Body of pancreas (tissue), 4 donors: ENCODE results near the gene ATP8A2. TPM values are rescaled to one million over a fixed set of nuclear protein-coding genes. Genes with fewer than 3 reads are reported as not detected.

Source experiments
- ATAC-seq: fragments of 150-250 bp; one replicate; pipeline ENCODE4 v1.9.1; 2016
- DNase-seq, 4 donors: peaks; one replicate each; pipeline ENCODE4 v3.0.0-alpha.2; 2019
- H3K27ac ChIP-seq, 4 donors: fragments of 200-600 bp; sonication (generic); 1 replicate in 3 of 4; 2 replicates in 1 of 4; pipeline versions ENCODE4 v1.5.1 to v1.6.1; 2016 to 2019; ENCODE audit warnings: mild to moderate bottlenecking in 1 of 4, mixed read lengths in 1 of 4, moderate library complexity in 1 of 4
- H3K27me3 ChIP-seq, 2 donors: fragments of 200-600 bp; sonication (generic); one replicate each; pipeline ENCODE4 v1.6.0; 2016; ENCODE audit warnings: mild to moderate bottlenecking in 1 of 2
- H3K36me3 ChIP-seq, 2 donors: fragments of 200-600 bp; sonication (generic); replicated peaks in 1 of 2; 2 replicates each; pipeline ENCODE4 v1.5.1; 2016; ENCODE audit warnings: low read depth in 2 of 2; ENCODE audit not compliant: insufficient read depth in 1 of 2
- H3K4me1 ChIP-seq: fragments of 200-600 bp; sonication (generic); one replicate; pipeline ENCODE4 v1.6.0; 2016
- H3K4me3 ChIP-seq, 2 donors: fragments of 200-600 bp; sonication (generic); 1 replicate in 1 of 2; 2 replicates in 1 of 2; pipeline ENCODE4 v1.5.1; 2016 to 2019
- H3K9me3 ChIP-seq, 3 donors: fragments of 200-600 bp; sonication (generic); 1 replicate in 2 of 3; 2 replicates in 1 of 3; pipeline ENCODE4 v1.5.1; 2016
- POLR2A ChIP-seq, 3 donors: fragments of 450-650 bp; IDR thresholded peaks; one replicate each; pipeline ENCODE4 v1.6.1; 2016; ENCODE audit warnings: antibody characterized with exemption in 3 of 3, mild to moderate bottlenecking in 2 of 3
- WGBS, 2 donors: methylation state at CpG; one replicate each; pipeline ENCODE4 v1.1.5; 2017; 5-methylcytosine and 5-hydroxymethylcytosine counted together
- intact Hi-C: fragments of 100-400 bp; cut with DNase I; formaldehyde crosslinking; loops from one replicate; pipeline ENCODE4 v1.15.1; 2023
- total RNA-seq, 2 donors: library from RNA; depleted of rRNA; stranded (reverse); fragments of >200 nt; gene quantifications; one replicate each; pipeline ENCODE4 v1.1.0, GENCODE V29; 2016
- TF ChIP-seq, protein P1 (sequence below), 7 experiments: fragments of 450-650 bp in 4 of 7; fragments of 200-600 bp in 3 of 7; sonication (generic) in 3 of 7; IDR thresholded peaks; one replicate each; pipeline ENCODE4 v1.5.1; 2016 to 2019; ENCODE audit warnings: antibody characterized with exemption in 7 of 7

Gene ATP8A2
- total RNA-seq, 2 donors from 2014 or later = under 0.01 TPM; not detected in 1

DNA sequence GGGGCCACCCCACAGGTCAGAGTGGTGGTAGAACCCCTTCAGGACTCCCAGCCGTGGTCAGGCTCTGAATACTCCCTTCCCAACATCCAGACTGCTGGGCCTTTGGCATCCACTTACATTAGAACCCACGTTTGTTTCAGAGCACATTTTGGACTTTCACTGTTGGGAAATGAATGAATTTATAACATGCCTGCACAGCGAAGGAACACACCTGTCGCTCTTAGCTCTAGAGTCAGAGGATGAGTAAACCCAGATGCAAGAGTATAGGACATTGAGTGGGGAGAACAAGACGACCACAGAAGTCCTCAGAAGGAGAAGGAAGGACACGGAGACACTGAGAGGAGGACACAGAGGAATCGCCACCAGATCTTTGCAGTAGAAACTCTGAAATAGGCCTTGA is 649.1 kb downstream of the ATP8A2 start:
- intact Hi-C loops = no loop called here
- Histone ChIP-seq H3K4me3 (no peak overlapping the region), H3K27me3 (no peaks in the 10 kb centered on the region), H3K9me3 (no peaks in the 10 kb centered on the region), H3K36me3 (no peaks in the 10 kb centered on the region), H3K27ac (peak overlapping the region in 1 of 4 donors; percentile 68), H3K4me1 (peaks cover 32% of the 10 kb centered on the region)
- ATAC-seq (no peak), DNase-seq (no peak)
- TF ChIP-seq, protein P1, sequence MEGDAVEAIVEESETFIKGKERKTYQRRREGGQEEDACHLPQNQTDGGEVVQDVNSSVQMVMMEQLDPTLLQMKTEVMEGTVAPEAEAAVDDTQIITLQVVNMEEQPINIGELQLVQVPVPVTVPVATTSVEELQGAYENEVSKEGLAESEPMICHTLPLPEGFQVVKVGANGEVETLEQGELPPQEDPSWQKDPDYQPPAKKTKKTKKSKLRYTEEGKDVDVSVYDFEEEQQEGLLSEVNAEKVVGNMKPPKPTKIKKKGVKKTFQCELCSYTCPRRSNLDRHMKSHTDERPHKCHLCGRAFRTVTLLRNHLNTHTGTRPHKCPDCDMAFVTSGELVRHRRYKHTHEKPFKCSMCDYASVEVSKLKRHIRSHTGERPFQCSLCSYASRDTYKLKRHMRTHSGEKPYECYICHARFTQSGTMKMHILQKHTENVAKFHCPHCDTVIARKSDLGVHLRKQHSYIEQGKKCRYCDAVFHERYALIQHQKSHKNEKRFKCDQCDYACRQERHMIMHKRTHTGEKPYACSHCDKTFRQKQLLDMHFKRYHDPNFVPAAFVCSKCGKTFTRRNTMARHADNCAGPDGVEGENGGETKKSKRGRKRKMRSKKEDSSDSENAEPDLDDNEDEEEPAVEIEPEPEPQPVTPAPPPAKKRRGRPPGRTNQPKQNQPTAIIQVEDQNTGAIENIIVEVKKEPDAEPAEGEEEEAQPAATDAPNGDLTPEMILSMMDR (IDR thresholded peaks at IDR 0.05) = no peak
- TF ChIP-seq POLR2A (IDR thresholded peaks at IDR 0.05) = no peak
- 72 to 74% methylated on average over 7 of the region's 7 CpGs for WGBS, 2 donors

DNA sequence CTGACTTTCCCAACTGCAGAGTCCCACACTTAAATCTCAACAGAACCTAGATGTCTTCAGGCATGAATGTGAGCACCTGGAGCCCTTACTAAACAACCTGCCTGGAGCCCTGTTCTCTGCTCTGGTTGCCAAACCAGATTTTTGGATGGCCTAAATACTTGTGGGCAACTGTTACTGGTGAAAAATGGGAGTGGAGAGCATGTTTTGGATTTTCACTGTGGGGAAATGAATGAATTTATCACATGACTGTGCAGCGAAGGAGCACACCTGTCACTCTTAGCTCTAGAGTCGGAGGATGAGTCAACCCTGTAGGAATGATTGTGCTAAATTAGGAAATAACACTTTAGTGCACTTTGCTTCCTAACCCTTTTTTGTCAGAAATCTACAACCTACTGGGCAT is 649.7 kb downstream of the ATP8A2 start:
- Histone ChIP-seq H3K27ac (peak overlapping the region in 2 of 4 donors; percentile 52 to 60), H3K4me3 (no peak overlapping the region), H3K27me3 (no peaks in the 10 kb centered on the region), H3K4me1 (peaks cover 32% of the 10 kb centered on the region), H3K9me3 (no peaks in the 10 kb centered on the region), H3K36me3 (no peaks in the 10 kb centered on the region)
- TF ChIP-seq POLR2A (IDR thresholded peaks at IDR 0.05) = no peak
- TF ChIP-seq, protein P1 (IDR thresholded peaks at IDR 0.05) = no peak
- no peak for ATAC-seq
- intact Hi-C loops = no loop called here
- 62 to 66% methylated on average over 2 of the region's 2 CpGs for WGBS, 2 donors
- DNase-seq = no peak

GRCh38 chr13:26021956-26022355 is 650.2 kb downstream of the ATP8A2 start:
- Histone ChIP-seq H3K4me3 (no peak overlapping the region), H3K9me3 (no peaks in the 10 kb centered on the region), H3K27me3 (no peaks in the 10 kb centered on the region), H3K36me3 (no peaks in the 10 kb centered on the region), H3K4me1 (peaks cover 32% of the 10 kb centered on the region), H3K27ac (peak overlapping the region in 2 of 4 donors; percentile 52 to 60)
- 67 to 70% methylated on average over 3 of the region's 3 CpGs for WGBS, 2 donors
- no peak for ATAC-seq
- no peak for DNase-seq
- TF ChIP-seq, protein P1 (IDR thresholded peaks at IDR 0.05) = no peak
- no peak for TF ChIP-seq POLR2A (IDR thresholded peaks at IDR 0.05)
- intact Hi-C loops = no loop called here

DNA sequence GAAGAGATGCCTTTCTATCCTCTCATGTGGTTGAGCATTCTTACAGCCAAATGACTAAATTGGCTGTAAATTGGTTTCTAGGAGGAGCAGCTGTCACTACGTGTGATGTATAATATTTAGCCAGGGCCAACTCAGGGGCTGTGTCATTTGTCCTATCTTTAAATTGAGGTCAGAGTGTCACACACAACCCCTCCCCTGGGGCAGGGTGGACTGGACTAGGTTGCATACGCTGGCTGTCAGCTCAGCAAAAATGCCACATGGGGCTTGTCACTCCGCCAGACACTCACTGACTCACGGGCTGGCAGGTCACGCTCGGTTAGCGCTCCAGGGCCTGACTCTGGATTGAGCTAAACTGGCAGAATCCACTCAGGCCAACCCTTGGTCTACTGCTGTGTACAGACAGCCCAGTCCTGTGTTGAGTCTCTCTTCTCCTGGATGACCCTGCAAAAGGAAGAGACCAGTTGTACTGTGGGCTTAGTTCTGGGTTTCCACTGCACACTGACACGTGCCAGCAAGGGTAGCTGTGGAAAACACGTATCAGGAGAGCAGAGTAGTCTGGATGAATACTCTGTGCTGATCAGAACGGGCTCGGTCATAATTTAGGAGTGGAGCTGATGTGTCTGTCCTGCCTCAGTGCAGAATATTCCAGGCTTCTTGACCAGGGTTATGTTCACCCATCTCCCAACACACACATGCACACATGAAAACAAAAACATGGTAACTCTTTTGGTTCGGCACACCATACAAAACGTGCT is 650.9 kb downstream of the ATP8A2 start:
- peak; percentile 69 to 79 (median 78) for DNase-seq
- Histone ChIP-seq H3K27ac (peak overlapping the region in 2 of 4 donors; percentile 52 to 60), H3K9me3 (no peaks in the 10 kb centered on the region), H3K27me3 (no peaks in the 10 kb centered on the region), H3K4me3 (no peak overlapping the region), H3K36me3 (no peaks in the 10 kb centered on the region), H3K4me1 (peaks cover 27% of the 10 kb centered on the region)
- intact Hi-C loops = no loop called here
- WGBS, 2 donors = 37 to 70% methylated on average over 11 to 13 of the region's 13 CpGs
- peak; percentile 85 for ATAC-seq
- TF ChIP-seq, protein P1 (IDR thresholded peaks at IDR 0.05) = no peak
- TF ChIP-seq POLR2A (IDR thresholded peaks at IDR 0.05) = no peak

DNA sequence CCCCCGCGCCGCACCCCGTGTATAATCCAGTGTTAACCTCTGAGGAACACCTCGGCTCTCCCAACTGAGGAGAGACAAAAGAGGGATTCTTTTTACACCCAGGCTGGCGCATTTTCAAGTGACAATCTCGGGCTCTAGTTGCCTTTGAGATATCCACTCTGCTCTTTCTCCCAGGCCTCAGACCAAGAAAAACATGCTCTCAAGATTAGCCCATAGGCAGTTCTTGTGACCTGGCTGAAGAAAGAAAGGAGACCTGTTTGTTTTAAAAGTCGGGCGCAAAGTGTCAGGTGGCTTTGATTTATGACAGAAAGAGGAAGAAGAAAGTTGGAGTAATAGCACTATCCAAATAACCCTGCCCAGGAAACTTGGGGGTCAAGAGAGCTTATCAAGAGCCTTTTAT is 652.8 kb downstream of the ATP8A2 start:
- ATAC-seq (no peak), DNase-seq (no peak)
- no peaks in the 10 kb centered on the region for H3K27me3 ChIP-seq
- peaks cover 16% of the 10 kb centered on the region for H3K4me1 ChIP-seq
- H3K4me3 ChIP-seq = no peak overlapping the region
- intact Hi-C loops = no loop called here
- no peaks in the 10 kb centered on the region for H3K9me3 ChIP-seq
- peak overlapping the region in 2 of 4 donors; percentile 19 to 36 for H3K27ac ChIP-seq
- no peaks in the 10 kb centered on the region for H3K36me3 ChIP-seq
- no peak for TF ChIP-seq POLR2A (IDR thresholded peaks at IDR 0.05)
- TF ChIP-seq, protein P1 (IDR thresholded peaks at IDR 0.05) = no peak
- WGBS, 2 donors = 44 to 45% methylated on average over 9 of the region's 9 CpGs
